ENCODE measurements around the gene LMBR1.

LMBR1 gene

DNA sequence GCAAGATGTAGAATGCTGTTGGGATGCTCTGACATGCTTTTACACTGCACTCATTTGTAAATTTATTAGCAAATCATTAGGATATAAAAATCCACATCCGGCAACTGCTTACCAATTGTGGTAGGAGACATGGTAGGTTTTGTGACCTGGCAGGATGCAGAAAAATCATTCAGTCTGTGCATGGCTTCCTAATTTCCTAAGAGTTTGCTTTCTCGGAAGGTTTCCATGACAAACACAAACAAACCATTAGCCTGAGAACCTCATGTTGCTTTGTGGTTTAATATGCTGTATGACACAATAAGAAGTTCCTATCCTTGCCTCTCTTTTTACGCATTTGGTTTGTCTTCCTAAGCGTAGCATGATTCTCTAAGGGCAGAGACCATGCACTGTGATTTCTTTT lies 14.7 kb upstream of the LMBR1 start:
- TF ChIP-seq FOXP2 (optimal IDR thresholded peaks at IDR 0.05; ENCODE audit: borderline replicate concordance, extremely low read depth, extremely low read length, insufficient read depth) (no peak), TAF1 (IDR thresholded peaks at IDR 0.05; ENCODE audit: borderline replicate concordance, insufficient read depth, low read length) (no peak), SIN3A (IDR thresholded peaks at IDR 0.05; ENCODE audit: borderline replicate concordance, insufficient read depth, low read length) (no peak), POLR2AphosphoS5 (IDR thresholded peaks at IDR 0.05; ENCODE audit: low read depth, low read length) (no peak)
- TF ChIP-seq, protein P1, sequence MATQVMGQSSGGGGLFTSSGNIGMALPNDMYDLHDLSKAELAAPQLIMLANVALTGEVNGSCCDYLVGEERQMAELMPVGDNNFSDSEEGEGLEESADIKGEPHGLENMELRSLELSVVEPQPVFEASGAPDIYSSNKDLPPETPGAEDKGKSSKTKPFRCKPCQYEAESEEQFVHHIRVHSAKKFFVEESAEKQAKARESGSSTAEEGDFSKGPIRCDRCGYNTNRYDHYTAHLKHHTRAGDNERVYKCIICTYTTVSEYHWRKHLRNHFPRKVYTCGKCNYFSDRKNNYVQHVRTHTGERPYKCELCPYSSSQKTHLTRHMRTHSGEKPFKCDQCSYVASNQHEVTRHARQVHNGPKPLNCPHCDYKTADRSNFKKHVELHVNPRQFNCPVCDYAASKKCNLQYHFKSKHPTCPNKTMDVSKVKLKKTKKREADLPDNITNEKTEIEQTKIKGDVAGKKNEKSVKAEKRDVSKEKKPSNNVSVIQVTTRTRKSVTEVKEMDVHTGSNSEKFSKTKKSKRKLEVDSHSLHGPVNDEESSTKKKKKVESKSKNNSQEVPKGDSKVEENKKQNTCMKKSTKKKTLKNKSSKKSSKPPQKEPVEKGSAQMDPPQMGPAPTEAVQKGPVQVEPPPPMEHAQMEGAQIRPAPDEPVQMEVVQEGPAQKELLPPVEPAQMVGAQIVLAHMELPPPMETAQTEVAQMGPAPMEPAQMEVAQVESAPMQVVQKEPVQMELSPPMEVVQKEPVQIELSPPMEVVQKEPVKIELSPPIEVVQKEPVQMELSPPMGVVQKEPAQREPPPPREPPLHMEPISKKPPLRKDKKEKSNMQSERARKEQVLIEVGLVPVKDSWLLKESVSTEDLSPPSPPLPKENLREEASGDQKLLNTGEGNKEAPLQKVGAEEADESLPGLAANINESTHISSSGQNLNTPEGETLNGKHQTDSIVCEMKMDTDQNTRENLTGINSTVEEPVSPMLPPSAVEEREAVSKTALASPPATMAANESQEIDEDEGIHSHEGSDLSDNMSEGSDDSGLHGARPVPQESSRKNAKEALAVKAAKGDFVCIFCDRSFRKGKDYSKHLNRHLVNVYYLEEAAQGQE (IDR thresholded peaks at IDR 0.05; ENCODE audit: insufficient read depth in 1 of 2, low read depth in 2 of 2, low read length in 2 of 2): no peak

DNA sequence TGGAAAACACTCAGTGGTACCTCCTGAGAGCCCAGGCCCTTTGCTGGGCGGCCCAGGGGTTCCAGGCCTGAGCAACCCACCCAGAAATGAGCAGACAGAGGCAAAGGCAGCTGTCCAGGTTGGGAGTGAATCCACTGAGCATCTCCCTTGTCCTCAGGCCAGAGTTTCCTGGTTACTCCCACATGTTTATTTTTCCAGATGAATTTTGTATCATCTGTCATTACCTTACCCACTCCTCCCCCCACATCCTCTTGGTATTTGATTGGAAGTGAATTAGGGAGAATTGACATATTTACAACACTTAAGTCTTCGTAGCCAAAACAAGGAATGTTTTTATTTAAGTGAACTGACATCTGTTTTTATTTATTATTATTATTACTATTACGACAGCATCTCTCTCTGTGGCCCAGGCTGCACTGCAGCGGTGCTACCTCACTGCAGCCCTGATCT lies 13.2 kb upstream of the LMBR1 start:
- TF ChIP-seq FOXP2 (optimal IDR thresholded peaks at IDR 0.05; ENCODE audit: borderline replicate concordance, extremely low read depth, extremely low read length, insufficient read depth) (peak; percentile 41), SIN3A (IDR thresholded peaks at IDR 0.05; ENCODE audit: borderline replicate concordance, insufficient read depth, low read length) (0 out of 2 replicates have a peak, but pooled peaks have one; percentile 26), POLR2AphosphoS5 (IDR thresholded peaks at IDR 0.05; ENCODE audit: low read depth, low read length) (no peak), TAF1 (IDR thresholded peaks at IDR 0.05; ENCODE audit: borderline replicate concordance, insufficient read depth, low read length) (no peak)
- TF ChIP-seq, protein P1 (IDR thresholded peaks at IDR 0.05; ENCODE audit: insufficient read depth in 1 of 2, low read depth in 2 of 2, low read length in 2 of 2): peak; percentile 12 to 19; a peak in 1 of 4 replicates

DNA sequence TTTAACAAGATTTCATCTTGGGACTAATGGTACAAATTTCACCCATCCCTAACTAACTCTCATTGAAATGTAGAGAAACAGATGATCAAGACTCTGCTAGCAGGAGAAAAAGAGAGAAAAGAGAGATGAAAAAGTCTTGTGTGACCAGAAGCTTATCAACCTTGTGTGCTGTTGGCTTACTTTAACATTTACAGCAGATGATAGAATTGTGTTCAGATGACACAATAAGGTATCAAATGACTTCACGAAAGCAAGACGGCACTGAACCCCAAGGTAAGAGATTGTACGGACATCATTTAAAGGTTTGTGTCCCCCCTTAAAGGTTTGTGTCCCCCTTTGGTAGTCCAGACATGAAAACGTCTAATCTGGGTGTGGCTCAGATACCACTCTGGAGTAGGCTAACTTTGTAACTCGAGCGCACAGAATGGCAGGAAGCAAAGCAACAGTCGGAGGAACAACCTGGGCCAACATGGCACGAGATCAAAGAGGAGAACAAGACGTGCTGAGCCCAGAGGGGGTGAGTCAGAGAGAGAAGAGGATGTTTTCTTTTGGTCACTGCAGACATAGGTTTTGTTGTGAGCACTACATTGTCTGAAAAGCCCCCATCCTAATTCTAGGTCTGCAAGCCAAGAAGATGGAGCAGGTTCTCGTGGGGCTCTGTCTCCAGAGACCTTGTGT lies 10.4 kb upstream of the LMBR1 start:
- no peak for TF ChIP-seq POLR2AphosphoS5 (IDR thresholded peaks at IDR 0.05; ENCODE audit: low read depth, low read length)
- no peak for TF ChIP-seq FOXP2 (optimal IDR thresholded peaks at IDR 0.05; ENCODE audit: borderline replicate concordance, extremely low read depth, extremely low read length, insufficient read depth)
- TF ChIP-seq, protein P1 (IDR thresholded peaks at IDR 0.05; ENCODE audit: insufficient read depth in 1 of 2, low read depth in 2 of 2, low read length in 2 of 2): no peak
- no peak for TF ChIP-seq SIN3A (IDR thresholded peaks at IDR 0.05; ENCODE audit: borderline replicate concordance, insufficient read depth, low read length)
- TF ChIP-seq TAF1 (IDR thresholded peaks at IDR 0.05; ENCODE audit: borderline replicate concordance, insufficient read depth, low read length): no peak

DNA sequence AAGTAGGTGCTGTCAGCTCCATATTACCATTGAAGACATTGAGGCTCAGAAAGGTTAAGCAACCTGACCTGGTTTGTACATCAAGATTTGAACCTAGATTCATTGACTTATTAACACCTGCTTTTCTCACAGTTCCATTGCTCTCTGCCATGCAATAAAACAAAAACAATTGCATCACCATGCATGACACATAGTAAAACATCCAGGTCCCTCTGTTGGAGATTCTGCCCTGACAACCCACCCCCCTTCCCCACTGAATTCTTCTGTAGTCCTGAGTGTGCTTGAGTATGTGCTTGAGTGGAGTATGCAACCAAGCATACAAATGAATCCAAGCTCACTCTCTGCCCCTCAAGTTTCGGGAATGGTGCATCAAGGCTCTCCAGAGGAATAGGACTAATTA lies 6.0 kb upstream of the LMBR1 start:
- no peak for TF ChIP-seq SIN3A (IDR thresholded peaks at IDR 0.05; ENCODE audit: borderline replicate concordance, insufficient read depth, low read length)
- TF ChIP-seq, protein P1 (IDR thresholded peaks at IDR 0.05; ENCODE audit: insufficient read depth in 1 of 2, low read depth in 2 of 2, low read length in 2 of 2): no peak
- no peak for TF ChIP-seq FOXP2 (optimal IDR thresholded peaks at IDR 0.05; ENCODE audit: borderline replicate concordance, extremely low read depth, extremely low read length, insufficient read depth)
- TF ChIP-seq TAF1 (IDR thresholded peaks at IDR 0.05; ENCODE audit: borderline replicate concordance, insufficient read depth, low read length): no peak
- TF ChIP-seq POLR2AphosphoS5 (IDR thresholded peaks at IDR 0.05; ENCODE audit: low read depth, low read length): no peak

All from PFSK-1 (cell line).